Right atrium auricular region (tissue), 2 donors: Measurements from ENCODE around the gene TPBGL. TPM values are rescaled to one million over a fixed set of nuclear protein-coding genes. Genes with fewer than 3 reads are reported as not detected.

Experiments
- DNase-seq: peaks from one replicate; pipeline ENCODE4 v3.0.0-alpha.2; 2019; ENCODE audit warnings: low spot score
- H3K27ac ChIP-seq, 2 donors: fragments of 200-600 bp; sonication (generic); 1 replicate in 1 of 2; 2 replicates in 1 of 2; pipeline ENCODE4 v1.5.1; 2016 to 2019
- H3K27me3 ChIP-seq, 2 donors: fragments of 200-600 bp; sonication (generic); one replicate each; pipeline versions ENCODE4 v1.5.1 to v1.6.0; 2017 to 2019
- H3K36me3 ChIP-seq: fragments of 200-600 bp; sonication (generic); one replicate; pipeline ENCODE4 v1.5.1; 2016
- H3K4me1 ChIP-seq, 2 donors: fragments of 200-600 bp; sonication (generic); one replicate each; pipeline versions ENCODE4 v1.5.1 to v1.6.0; 2017 to 2019
- H3K4me3 ChIP-seq, 2 donors: fragments of 200-600 bp; sonication (generic); 1 replicate in 1 of 2; 2 replicates in 1 of 2; pipeline ENCODE4 v1.5.1; 2017 to 2019; ENCODE audit warnings: mild to moderate bottlenecking in 1 of 2, moderate library complexity in 1 of 2
- H3K9me3 ChIP-seq, 2 donors: fragments of 200-600 bp; sonication (generic); one replicate each; pipeline ENCODE4 v1.5.1; 2019
- CTCF ChIP-seq, 2 donors: fragments of 200-600 bp; sonication (generic); IDR thresholded peaks; one replicate each; pipeline ENCODE4 v1.5.1; 2019; ENCODE audit warnings: antibody characterized with exemption in 2 of 2
- total RNA-seq, 2 donors: library from RNA; depleted of rRNA; stranded (reverse); fragments of >200 nt; gene quantifications; one replicate each; pipeline ENCODE4 v1.1.0, GENCODE V29; 2016

The TPBGL gene
- total RNA-seq, 2 donors from 2014 or later: 0.12 to 0.15 TPM

GRCh38 chr11:75200051-75200450 lies 40.5 kb upstream of the TPBGL start:
- Histone ChIP-seq H3K4me1 (peaks cover 0 to 36% of the 10 kb centered on the region in 2 donors), H3K36me3 (no peaks in the 10 kb centered on the region), H3K27me3 (no peaks in the 10 kb centered on the region), H3K9me3 (no peaks in the 10 kb centered on the region), H3K4me3 (no peak overlapping the region), H3K27ac (no peak overlapping the region)
- TF ChIP-seq CTCF (IDR thresholded peaks at IDR 0.05): no peak
- no peak for DNase-seq

GRCh38 chr11:75200531-75200930 lies 40.0 kb upstream of the TPBGL start:
- H3K36me3 ChIP-seq: no peaks in the 10 kb centered on the region
- H3K27ac ChIP-seq: no peak overlapping the region
- H3K4me1 ChIP-seq: peaks cover 0 to 31% of the 10 kb centered on the region in 2 donors
- no peaks in the 10 kb centered on the region for H3K9me3 ChIP-seq
- no peaks in the 10 kb centered on the region for H3K27me3 ChIP-seq
- H3K4me3 ChIP-seq: no peak overlapping the region
- TF ChIP-seq CTCF (IDR thresholded peaks at IDR 0.05): no peak
- DNase-seq: no peak

- H3K27me3 ChIP-seq: no peaks in the 10 kb centered on the region
- H3K27ac ChIP-seq: no peak overlapping the region
- TF ChIP-seq CTCF (IDR thresholded peaks at IDR 0.05): no peak
- no peak for DNase-seq
- H3K36me3 ChIP-seq: no peaks in the 10 kb centered on the region
- no peaks in the 10 kb centered on the region for H3K9me3 ChIP-seq
- H3K4me3 ChIP-seq: no peak overlapping the region
- H3K4me1 ChIP-seq: peaks cover 0 to 19% of the 10 kb centered on the region in 2 donors
Measured at GRCh38 chr11:75201771-75202170, 38.8 kb upstream of the TPBGL start.

GRCh38 chr11:75202195-75202594 lies 38.4 kb upstream of the TPBGL start:
- Histone ChIP-seq H3K27me3 (no peaks in the 10 kb centered on the region), H3K4me3 (no peak overlapping the region), H3K27ac (no peak overlapping the region), H3K4me1 (peaks cover 0 to 17% of the 10 kb centered on the region in 2 donors), H3K9me3 (no peaks in the 10 kb centered on the region), H3K36me3 (no peaks in the 10 kb centered on the region)
- DNase-seq: no peak
- TF ChIP-seq CTCF (IDR thresholded peaks at IDR 0.05): no peak

GRCh38 chr11:75203138-75203537 lies 37.4 kb upstream of the TPBGL start:
- peaks cover 0 to 17% of the 10 kb centered on the region in 2 donors for H3K4me1 ChIP-seq
- H3K27ac ChIP-seq: no peak overlapping the region
- TF ChIP-seq CTCF (IDR thresholded peaks at IDR 0.05): no peak
- no peak overlapping the region for H3K4me3 ChIP-seq
- H3K36me3 ChIP-seq: no peaks in the 10 kb centered on the region
- DNase-seq: no peak
- no peaks in the 10 kb centered on the region for H3K27me3 ChIP-seq
- no peaks in the 10 kb centered on the region for H3K9me3 ChIP-seq

GRCh38 chr11:75203641-75204011 lies 36.9 kb upstream of the TPBGL start:
- Histone ChIP-seq H3K36me3 (no peaks in the 10 kb centered on the region), H3K4me1 (peaks cover 0 to 17% of the 10 kb centered on the region in 2 donors), H3K4me3 (no peak overlapping the region), H3K27ac (no peak overlapping the region), H3K27me3 (no peaks in the 10 kb centered on the region), H3K9me3 (no peaks in the 10 kb centered on the region)
- no peak for DNase-seq
- no peak for TF ChIP-seq CTCF (IDR thresholded peaks at IDR 0.05)
